Measurements from ENCODE around the gene TPM2. TPM values are rescaled to one million over a fixed set of nuclear protein-coding genes. Genes with fewer than 3 reads are reported as not detected.

The TPM2 gene
- total and polyA plus RNA-seq, 7 donors = 6,047 to 16,334 (median 9,199) TPM

- Histone ChIP-seq H3K27ac (peak overlapping the region; percentile 16), H3K36me3 (ENCODE audit: insufficient read depth in 1 of 2, low read depth in 1 of 2) (no peaks in the 10 kb centered on the region), H3K4me1 (no peaks in the 10 kb centered on the region), H3K4me3 (no peak overlapping the region), H3K9me3 (no peaks in the 10 kb centered on the region), H3K27me3 (ENCODE audit: insufficient read depth in 3 of 3, low read length in 2 of 3) (no peaks in the 10 kb centered on the region)
- intact Hi-C loops (cut with DNase I) = loop anchor here in 1 of 2 donors (10.0 kb wide), 1 partner anchor 658 kb away; no protein-coding TSS in a partner anchor
- DNase-seq (no peak), ATAC-seq (no peak)
- 76 to 87% (median 84%) methylated on average over 9 of the region's 9 CpGs for WGBS, 3 donors
- TF ChIP-seq CTCF (IDR thresholded peaks at IDR 0.05) = no peak
Measured at GRCh38 chr9:35636135-35636876, 53.4 kb downstream of the TPM2 start.

GRCh38 chr9:35635730-35636129, 54.0 kb downstream of the TPM2 start:
- no peak for TF ChIP-seq CTCF (IDR thresholded peaks at IDR 0.05)
- H3K4me3 ChIP-seq = no peak overlapping the region
- no peaks in the 10 kb centered on the region for H3K9me3 ChIP-seq
- H3K4me1 ChIP-seq = no peaks in the 10 kb centered on the region
- no peaks in the 10 kb centered on the region for H3K36me3 ChIP-seq (ENCODE audit: insufficient read depth in 1 of 2, low read depth in 1 of 2)
- no peaks in the 10 kb centered on the region for H3K27me3 ChIP-seq (ENCODE audit: insufficient read depth in 3 of 3, low read length in 2 of 3)
- H3K27ac ChIP-seq = no peak overlapping the region
- ATAC-seq (no peak), DNase-seq (no peak)
- intact Hi-C loops (cut with DNase I) = loop anchor here in 1 of 2 donors (10.0 kb wide), 1 partner anchor 659 kb away; no protein-coding TSS in a partner anchor

Other genes starting within 250 kb of the TPM2 start
- gene RUSC2, start 199.8 kb downstream of the TPM2 start, total RNA-seq = 100 to 1,000 TPM in 1 of 4 donors, 10 to 100 TPM in 3; 34.4 to 101 (median 72.1) TPM
- gene RUSC2, start 199.8 kb downstream of the TPM2 start, polyA plus RNA-seq = 10 to 100 TPM; 37.1 to 53.9 (median 45.7) TPM
- gene TESK1, start 84.7 kb downstream of the TPM2 start, total RNA-seq = 10 to 100 TPM; 44.4 to 81.0 (median 56.8) TPM
- gene TESK1, start 84.7 kb downstream of the TPM2 start, polyA plus RNA-seq = 10 to 100 TPM; 59.4 to 73.6 (median 70.7) TPM
- gene CD72, start 71.5 kb downstream of the TPM2 start, total RNA-seq = under 1 TPM; 0.57 to 0.71 (median 0.64) TPM
- 1 to 10 TPM in 1 of 3 donors, under 1 TPM in 2; 0.46 to 1.2 (median 0.68) TPM for gene CD72, start 71.5 kb downstream of the TPM2 start, polyA plus RNA-seq
- gene SIT1, start 39.0 kb downstream of the TPM2 start, total RNA-seq = under 1 TPM; 0.23 to 0.34 (median 0.28) TPM
- gene SIT1, start 39.0 kb downstream of the TPM2 start, polyA plus RNA-seq = under 1 TPM in 2 of 3 donors, not detected in 1; 0.08 to 0.10 TPM
- over 10,000 TPM in 1 of 4 donors, 1,000 to 10,000 TPM in 3; 3,787 to 10,280 (median 6,744) TPM for gene RMRP, start 31.9 kb downstream of the TPM2 start, total RNA-seq
- 10 to 100 TPM in 1 of 3 donors, not detected in 2; 26.8 TPM for gene RMRP, start 31.9 kb downstream of the TPM2 start, polyA plus RNA-seq
- 10 to 100 TPM; 15.4 to 39.4 (median 27.5) TPM for gene CCDC107, start 31.6 kb downstream of the TPM2 start, total RNA-seq
- gene CCDC107, start 31.6 kb downstream of the TPM2 start, polyA plus RNA-seq = 10 to 100 TPM; 21.5 to 49.4 (median 36.3) TPM
- under 1 TPM in 3 of 4 donors, not detected in 1; 0.07 to 0.21 (median 0.10) TPM for gene ARHGEF39, start 24.7 kb downstream of the TPM2 start, total RNA-seq
- under 1 TPM; 0.20 to 0.79 (median 0.29) TPM for gene ARHGEF39, start 24.7 kb downstream of the TPM2 start, polyA plus RNA-seq
- not detected for gene CA9, start 16.0 kb downstream of the TPM2 start, total RNA-seq
- gene CA9, start 16.0 kb downstream of the TPM2 start, polyA plus RNA-seq = under 1 TPM; 0.03 to 0.49 (median 0.05) TPM
- 100 to 1,000 TPM; 146 to 212 (median 152) TPM for gene TLN1, start 42.3 kb upstream of the TPM2 start, total RNA-seq
- gene TLN1, start 42.3 kb upstream of the TPM2 start, polyA plus RNA-seq = 100 to 1,000 TPM in 1 of 3 donors, 10 to 100 TPM in 2; 88.2 to 320 (median 96.5) TPM
- gene CREB3, start 42.7 kb upstream of the TPM2 start, total RNA-seq = 10 to 100 TPM; 16.1 to 22.4 (median 20.5) TPM
- gene CREB3, start 42.7 kb upstream of the TPM2 start, polyA plus RNA-seq = 10 to 100 TPM; 20.9 to 55.1 (median 27.8) TPM
- gene GBA2, start 59.3 kb upstream of the TPM2 start, total RNA-seq = 10 to 100 TPM; 36.1 to 83.6 (median 50.1) TPM
- gene GBA2, start 59.3 kb upstream of the TPM2 start, polyA plus RNA-seq = 100 to 1,000 TPM in 1 of 3 donors, 10 to 100 TPM in 2; 47.0 to 107 (median 47.4) TPM
- 10 to 100 TPM; 32.3 to 51.0 (median 37.4) TPM for gene RGP1, start 59.4 kb upstream of the TPM2 start, total RNA-seq
- gene RGP1, start 59.4 kb upstream of the TPM2 start, polyA plus RNA-seq = 10 to 100 TPM; 10.7 to 34.6 (median 24.0) TPM
- gene MSMP, start 64.4 kb upstream of the TPM2 start, total RNA-seq = not detected
- gene MSMP, start 64.4 kb upstream of the TPM2 start, polyA plus RNA-seq = 1 to 10 TPM in 1 of 3 donors, under 1 TPM in 1, not detected in 1; 0.16 to 1.2 TPM
- gene NPR2, start 101.7 kb upstream of the TPM2 start, total RNA-seq = 10 to 100 TPM; 14.7 to 28.4 (median 18.3) TPM
- 10 to 100 TPM in 1 of 3 donors, 1 to 10 TPM in 2; 8.7 to 27.2 (median 9.2) TPM for gene NPR2, start 101.7 kb upstream of the TPM2 start, polyA plus RNA-seq
- 1 to 10 TPM in 1 of 4 donors, under 1 TPM in 3; 0.39 to 1.3 (median 0.94) TPM for gene SPAG8, start 122.3 kb upstream of the TPM2 start, total RNA-seq
- gene SPAG8, start 122.3 kb upstream of the TPM2 start, polyA plus RNA-seq = 1 to 10 TPM in 1 of 3 donors, under 1 TPM in 2; 0.25 to 1.2 (median 0.56) TPM
- 10 to 100 TPM; 36.5 to 53.9 (median 42.3) TPM for gene HINT2, start 125.1 kb upstream of the TPM2 start, total RNA-seq
- gene HINT2, start 125.1 kb upstream of the TPM2 start, polyA plus RNA-seq = 10 to 100 TPM; 43.8 to 64.7 (median 48.1) TPM
- gene FAM221B, start 138.8 kb upstream of the TPM2 start, total RNA-seq = not detected
- not detected for gene FAM221B, start 138.8 kb upstream of the TPM2 start, polyA plus RNA-seq
- 10 to 100 TPM in 2 of 4 donors, 1 to 10 TPM in 2; 8.9 to 18.5 (median 11.6) TPM for gene TMEM8B, start 139.3 kb upstream of the TPM2 start, total RNA-seq
- 1 to 10 TPM; 2.8 to 5.9 (median 3.9) TPM for gene TMEM8B, start 139.3 kb upstream of the TPM2 start, polyA plus RNA-seq
- gene OR13J1, start 180.5 kb upstream of the TPM2 start, total RNA-seq = not detected
- not detected for gene OR13J1, start 180.5 kb upstream of the TPM2 start, polyA plus RNA-seq
- 1 to 10 TPM in 3 of 4 donors, under 1 TPM in 1; 0.95 to 4.9 (median 3.0) TPM for gene HRCT1, start 216.3 kb upstream of the TPM2 start, total RNA-seq
- 1 to 10 TPM in 2 of 3 donors, under 1 TPM in 1; 0.59 to 5.4 (median 1.6) TPM for gene HRCT1, start 216.3 kb upstream of the TPM2 start, polyA plus RNA-seq
- gene SPAAR, start 219.6 kb upstream of the TPM2 start, total RNA-seq = 1 to 10 TPM; 2.5 to 4.6 (median 4.0) TPM
- 1 to 10 TPM; 3.2 to 3.9 (median 3.6) TPM for gene SPAAR, start 219.6 kb upstream of the TPM2 start, polyA plus RNA-seq

Data from psoas muscle (tissue), 8 donors.